Gastroesophageal sphincter (tissue), 3 donors: ENCODE results near the gene HMX2.

Source experiments
- EP300 ChIP-seq: sonication (generic); formaldehyde crosslinking; IDR thresholded peaks from one replicate; pipeline ENCODE4 v1.6.1; 2017; ENCODE audit warnings: antibody characterized with exemption, mild to moderate bottlenecking
- POLR2A ChIP-seq, 2 donors: fragments of 450-650 bp; IDR thresholded peaks; one replicate each; pipeline ENCODE4 v1.6.1; 2017; ENCODE audit warnings: antibody characterized with exemption in 2 of 2, mild to moderate bottlenecking in 2 of 2, moderate library complexity in 1 of 2
- TF ChIP-seq, protein P1 (sequence below), 4 experiments: fragments of 200-600 bp in 2 of 4; fragments of 450-650 bp in 2 of 4; sonication (generic) in 1 of 4; IDR thresholded peaks; one replicate each; pipeline ENCODE4 v1.5.1; 2017 to 2019; ENCODE audit warnings: antibody characterized with exemption in 4 of 4, mild to moderate bottlenecking in 2 of 4, moderate library complexity in 2 of 4

DNA sequence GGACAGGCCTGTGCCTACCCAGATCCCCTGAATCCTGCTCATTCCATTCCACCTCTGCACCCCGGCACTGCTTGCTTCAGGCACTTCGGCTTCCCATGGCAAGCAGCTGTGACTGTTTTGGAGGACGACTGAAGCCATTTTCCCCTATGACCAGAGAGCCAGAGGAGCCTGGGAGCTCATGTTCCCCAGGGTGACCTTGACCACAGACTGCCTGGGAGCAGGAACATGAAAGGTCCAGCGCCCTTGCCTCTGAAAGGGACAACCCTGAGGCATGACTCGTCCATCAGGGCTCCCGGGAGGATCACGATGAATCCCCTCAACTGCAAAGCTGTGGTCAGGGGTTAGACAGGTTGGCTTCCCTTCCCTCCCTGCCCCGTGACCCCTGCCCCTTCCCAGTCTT lies 28.9 kb upstream of the HMX2 start:
- no peak for TF ChIP-seq EP300
- no peak for TF ChIP-seq POLR2A (IDR thresholded peaks at IDR 0.05)
- TF ChIP-seq, protein P1, sequence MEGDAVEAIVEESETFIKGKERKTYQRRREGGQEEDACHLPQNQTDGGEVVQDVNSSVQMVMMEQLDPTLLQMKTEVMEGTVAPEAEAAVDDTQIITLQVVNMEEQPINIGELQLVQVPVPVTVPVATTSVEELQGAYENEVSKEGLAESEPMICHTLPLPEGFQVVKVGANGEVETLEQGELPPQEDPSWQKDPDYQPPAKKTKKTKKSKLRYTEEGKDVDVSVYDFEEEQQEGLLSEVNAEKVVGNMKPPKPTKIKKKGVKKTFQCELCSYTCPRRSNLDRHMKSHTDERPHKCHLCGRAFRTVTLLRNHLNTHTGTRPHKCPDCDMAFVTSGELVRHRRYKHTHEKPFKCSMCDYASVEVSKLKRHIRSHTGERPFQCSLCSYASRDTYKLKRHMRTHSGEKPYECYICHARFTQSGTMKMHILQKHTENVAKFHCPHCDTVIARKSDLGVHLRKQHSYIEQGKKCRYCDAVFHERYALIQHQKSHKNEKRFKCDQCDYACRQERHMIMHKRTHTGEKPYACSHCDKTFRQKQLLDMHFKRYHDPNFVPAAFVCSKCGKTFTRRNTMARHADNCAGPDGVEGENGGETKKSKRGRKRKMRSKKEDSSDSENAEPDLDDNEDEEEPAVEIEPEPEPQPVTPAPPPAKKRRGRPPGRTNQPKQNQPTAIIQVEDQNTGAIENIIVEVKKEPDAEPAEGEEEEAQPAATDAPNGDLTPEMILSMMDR (IDR thresholded peaks at IDR 0.05), result no peak
